ENCODE data around the gene PRLH.

The PRLH gene

GRCh38 chr2:237588044-237588696, 21.8 kb downstream of the PRLH start:
- DNase-seq (ENCODE audit: low read depth in 2 of 2): no peak
- TF ChIP-seq CTCF (IDR thresholded peaks at IDR 0.05; ENCODE audit: low read depth, low read length): no peak
- no peak overlapping the region for H3K4me3 ChIP-seq (replicated peaks in 1 of 2; ENCODE audit: low read depth in 2 of 2, low read length in 2 of 2)

- H3K4me3 ChIP-seq (replicated peaks in 1 of 2; ENCODE audit: low read depth in 2 of 2, low read length in 2 of 2): no peak within 1 kb of the TSS
- no peak for TF ChIP-seq CTCF (IDR thresholded peaks at IDR 0.05; ENCODE audit: low read depth, low read length)
- peak; percentile 43 to 52 for DNase-seq (ENCODE audit: low read depth in 2 of 2)
Measured at GRCh38 chr2:237590272-237591140, 24.1 kb downstream of the PRLH start, which contains the start of gene RAB17. RAB17 (minus strand) TSS chr2:237590734; CDS start chr2:237586154, 4,580 bp downstream.

GRCh38 chr2:237591141-237591881, 24.9 kb downstream of the PRLH start:
- H3K4me3 ChIP-seq (replicated peaks in 1 of 2; ENCODE audit: low read depth in 2 of 2, low read length in 2 of 2): no peak overlapping the region
- peak in 1 of 2 donors; percentile 61 for DNase-seq (ENCODE audit: low read depth in 2 of 2)
- no peak for TF ChIP-seq CTCF (IDR thresholded peaks at IDR 0.05; ENCODE audit: low read depth, low read length)

GRCh38 chr2:237592425-237592980, 26.1 kb downstream of the PRLH start:
- DNase-seq (ENCODE audit: low read depth in 2 of 2): no peak
- H3K4me3 ChIP-seq (replicated peaks in 1 of 2; ENCODE audit: low read depth in 2 of 2, low read length in 2 of 2): no peak overlapping the region
- TF ChIP-seq CTCF (IDR thresholded peaks at IDR 0.05; ENCODE audit: low read depth, low read length): no peak

GRCh38 chr2:237593036-237593435, 26.7 kb downstream of the PRLH start:
- DNase-seq (ENCODE audit: low read depth in 2 of 2): no peak
- no peak for TF ChIP-seq CTCF (IDR thresholded peaks at IDR 0.05; ENCODE audit: low read depth, low read length)
- no peak overlapping the region for H3K4me3 ChIP-seq (replicated peaks in 1 of 2; ENCODE audit: low read depth in 2 of 2, low read length in 2 of 2)

- H3K4me3 ChIP-seq (replicated peaks in 1 of 2; ENCODE audit: low read depth in 2 of 2, low read length in 2 of 2): no peak overlapping the region
- DNase-seq (ENCODE audit: low read depth in 2 of 2): no peak
- TF ChIP-seq CTCF (IDR thresholded peaks at IDR 0.05; ENCODE audit: low read depth, low read length): no peak
Measured at GRCh38 chr2:237593596-237594320, 27.4 kb downstream of the PRLH start.

Measured in cardiac fibroblast (primary cell).